HG03571 (cell line): ENCODE measurements around the gene PRKN.
"Not testable (repeated sequence)": the region's sequence is repeated elsewhere in the genome, so short reads cannot be mapped to it uniquely, and the experiment has no call there.

Source experiments
- ATAC-seq: cut with Tn5 transposase; IDR thresholded peaks from one replicate; pipeline ENCODE4 v1.9.1; 2021; ENCODE audit not compliant: unreplicated experiment

PRKN gene

DNA sequence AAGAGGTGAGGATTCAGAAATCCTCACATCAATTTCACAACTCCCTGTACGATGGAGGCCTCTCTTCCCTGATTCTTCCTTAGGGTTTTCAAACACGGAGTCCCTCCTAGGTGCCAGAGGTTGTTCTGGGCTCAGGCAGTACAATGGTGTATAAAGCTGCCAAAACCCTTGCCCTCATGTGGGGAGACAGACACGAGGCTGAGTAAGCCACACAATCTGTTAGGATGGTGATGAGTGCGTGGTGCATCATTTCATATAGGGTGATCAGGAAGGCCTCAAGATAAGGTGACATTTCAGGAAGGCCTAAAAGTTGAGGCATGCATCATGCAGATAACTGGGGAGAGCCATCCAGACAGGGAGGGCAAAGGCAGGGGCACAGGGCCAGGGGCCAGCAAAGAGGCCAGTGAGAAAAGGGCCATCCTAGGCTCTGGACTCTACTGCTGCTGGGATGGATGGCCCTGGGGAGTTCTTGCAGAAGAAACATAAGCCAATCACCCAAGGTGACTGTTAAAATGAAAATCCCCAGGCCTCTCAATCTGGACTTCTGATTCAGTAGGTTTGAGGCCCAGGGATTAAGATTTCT lies 186.5 kb downstream of the PRKN start:
- ATAC-seq, result no peak

DNA sequence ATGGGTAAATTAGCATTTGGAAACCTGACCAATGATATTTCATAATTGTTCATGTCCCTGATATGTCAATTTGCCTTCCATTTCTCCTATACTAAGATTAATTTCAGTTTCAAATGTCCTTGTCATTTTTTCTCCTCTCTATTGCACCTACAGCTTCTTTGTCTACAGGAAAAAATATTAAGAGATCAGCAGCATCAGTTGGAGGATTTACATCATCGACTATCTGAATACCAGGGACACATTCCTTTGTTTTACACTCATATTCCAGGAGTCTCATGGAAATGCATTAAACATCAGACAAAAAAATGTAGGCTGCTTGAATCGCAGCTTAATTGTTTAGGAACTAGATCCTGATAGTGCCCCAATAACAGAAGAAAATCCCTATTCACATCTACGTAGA lies 188.2 kb downstream of the PRKN start:
- no peak for ATAC-seq

DNA sequence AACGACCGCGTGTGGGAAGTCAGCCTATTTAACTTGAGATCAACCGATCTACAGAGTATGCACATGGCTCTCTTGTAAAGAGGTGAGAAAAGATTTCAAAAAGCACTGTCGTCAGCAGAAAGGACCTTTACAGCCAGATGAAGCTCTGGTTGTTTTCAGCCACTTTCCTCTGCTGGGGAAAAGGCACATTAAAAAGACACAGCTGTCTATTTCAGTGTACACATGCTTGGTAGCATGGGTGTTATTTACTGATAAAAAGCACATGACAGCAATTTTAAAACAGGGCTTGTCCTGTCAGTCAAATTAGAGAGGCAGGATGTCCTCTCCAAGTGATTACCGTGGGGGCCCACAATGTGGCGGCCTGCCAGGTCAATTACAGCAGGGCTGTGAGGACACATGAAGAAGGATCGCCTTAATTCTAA lies 188.9 kb downstream of the PRKN start:
- ATAC-seq, result no peak

DNA sequence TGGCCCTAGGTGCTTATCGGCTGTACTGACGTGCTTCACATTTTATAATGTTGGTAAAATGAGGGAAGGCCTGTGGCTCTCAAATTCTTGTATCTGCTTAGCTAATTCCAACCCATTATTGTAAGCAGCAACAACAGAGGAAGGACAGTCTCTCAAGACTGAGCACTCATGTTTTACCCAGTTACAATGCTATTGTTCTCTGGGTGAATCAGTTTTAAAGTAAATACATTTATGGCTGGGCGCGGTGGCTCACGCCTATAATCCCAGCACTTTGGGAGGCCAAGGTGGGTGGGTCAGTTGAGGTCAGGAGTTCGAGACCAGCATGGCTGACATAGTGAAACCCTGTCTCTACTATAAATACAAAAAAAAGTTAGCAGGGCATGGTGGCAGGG lies 194.6 kb downstream of the PRKN start:
- no peak for ATAC-seq

DNA sequence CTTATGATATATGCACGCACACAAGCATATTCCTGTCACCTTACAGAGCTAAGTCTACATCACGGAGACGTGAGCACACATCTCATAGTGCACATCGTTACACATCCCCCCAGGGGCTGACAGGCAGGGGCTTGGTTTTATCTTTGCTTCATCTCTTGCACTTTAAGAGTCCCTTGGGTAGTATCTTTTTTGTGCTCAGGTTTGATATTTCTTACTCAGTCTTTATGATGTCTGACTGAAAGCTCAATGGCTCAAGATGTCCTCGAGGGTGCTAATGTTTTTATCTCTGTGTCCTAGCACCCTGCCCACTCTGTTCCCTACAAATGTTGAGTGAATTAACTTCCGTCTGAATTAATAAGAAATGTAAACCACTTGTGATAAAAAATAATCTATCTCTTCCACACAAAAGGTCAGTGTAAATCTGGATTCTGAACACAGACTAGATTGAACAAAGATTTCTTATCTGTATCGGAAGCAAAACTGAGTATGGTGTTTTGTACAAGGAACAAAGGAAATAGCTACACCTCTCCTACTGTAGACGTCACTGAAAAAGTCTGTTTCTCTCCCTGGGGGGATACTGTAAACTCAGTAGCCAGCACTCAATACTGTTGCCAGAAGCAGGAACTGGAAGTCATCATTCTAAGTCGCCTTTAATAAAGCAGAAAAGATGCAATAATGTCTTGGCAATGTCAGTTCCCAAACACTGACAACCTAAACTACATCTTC lies 195.1 kb downstream of the PRKN start:
- no peak for ATAC-seq

DNA sequence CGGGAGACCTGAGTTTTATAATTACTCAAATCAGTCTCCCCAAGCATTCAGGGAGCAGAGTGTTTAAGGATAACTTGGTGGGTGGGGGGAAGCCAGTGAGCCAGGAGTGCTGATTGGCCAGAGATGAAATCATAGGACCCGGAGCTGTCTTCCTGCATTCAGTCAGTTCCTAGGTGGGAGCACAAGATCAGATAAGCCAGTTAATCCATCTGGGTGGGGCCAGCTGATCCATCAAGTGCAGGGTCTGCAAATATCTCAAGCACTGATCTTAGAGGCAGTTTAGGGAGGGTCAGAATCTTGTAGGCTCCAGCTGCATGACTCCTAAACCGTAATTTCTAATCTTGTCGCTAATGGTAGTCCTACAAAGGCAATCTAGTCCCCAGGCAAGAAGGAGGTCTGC lies 196.2 kb downstream of the PRKN start:
- ATAC-seq, result not testable (repeated sequence)

DNA sequence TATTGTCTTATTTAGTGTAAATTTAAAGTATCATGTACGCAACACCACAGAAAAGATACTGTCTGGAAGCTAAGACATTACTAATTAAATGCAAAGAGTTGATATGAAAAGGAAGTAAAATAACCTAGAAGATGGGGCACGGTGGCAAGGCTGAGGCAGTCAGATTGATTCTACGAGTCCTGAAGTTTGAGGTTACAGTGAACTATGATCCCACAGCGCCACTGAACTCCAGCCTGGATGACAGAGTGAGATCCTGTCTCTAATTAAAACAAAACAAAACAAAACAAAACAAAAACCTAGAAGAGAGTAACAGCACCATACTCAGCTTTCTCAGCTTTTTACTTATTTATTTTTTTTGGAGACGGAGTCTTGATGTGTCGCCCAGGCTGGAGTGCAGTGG lies 199.0 kb downstream of the PRKN start:
- ATAC-seq, result no peak

DNA sequence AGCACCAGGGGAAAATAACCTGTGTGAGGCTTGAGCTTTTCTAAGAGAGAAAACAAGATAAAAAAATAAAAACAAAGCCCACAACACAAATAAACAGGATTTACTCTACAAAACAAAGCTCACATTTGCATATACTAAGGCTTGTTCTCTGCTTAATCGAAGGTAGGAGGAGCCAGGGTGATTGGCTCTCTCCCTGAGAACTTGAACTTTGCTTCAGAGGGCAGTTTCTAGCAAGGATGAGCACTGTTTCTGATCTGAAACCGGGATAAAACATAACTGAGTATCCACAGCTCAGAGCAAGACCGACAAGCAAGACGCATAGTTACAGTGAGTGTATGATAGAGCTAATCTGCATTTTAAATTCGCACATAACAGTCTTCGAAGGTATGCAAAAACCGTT lies 200.6 kb downstream of the PRKN start:
- ATAC-seq, result no peak

DNA sequence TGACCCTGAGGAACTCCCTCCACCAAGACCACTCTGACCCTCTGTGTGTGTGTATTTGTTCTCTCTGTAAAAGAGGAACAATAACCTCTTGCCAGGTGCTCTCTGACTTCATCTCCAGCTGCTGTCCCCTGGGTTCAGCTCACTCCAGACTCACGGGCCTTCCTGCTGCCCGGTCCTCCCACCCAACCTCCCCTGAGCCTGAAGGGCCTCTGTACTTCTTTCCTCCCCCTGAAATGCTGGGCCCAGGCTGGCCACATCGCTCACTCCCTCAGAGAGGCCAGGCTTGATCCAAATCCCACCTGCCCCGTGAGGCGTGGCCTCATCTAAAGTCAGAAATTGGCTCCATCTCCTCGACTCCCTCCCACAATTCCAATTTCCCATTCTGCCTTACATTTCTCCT lies 202.4 kb downstream of the PRKN start:
- ATAC-seq, result no peak

DNA sequence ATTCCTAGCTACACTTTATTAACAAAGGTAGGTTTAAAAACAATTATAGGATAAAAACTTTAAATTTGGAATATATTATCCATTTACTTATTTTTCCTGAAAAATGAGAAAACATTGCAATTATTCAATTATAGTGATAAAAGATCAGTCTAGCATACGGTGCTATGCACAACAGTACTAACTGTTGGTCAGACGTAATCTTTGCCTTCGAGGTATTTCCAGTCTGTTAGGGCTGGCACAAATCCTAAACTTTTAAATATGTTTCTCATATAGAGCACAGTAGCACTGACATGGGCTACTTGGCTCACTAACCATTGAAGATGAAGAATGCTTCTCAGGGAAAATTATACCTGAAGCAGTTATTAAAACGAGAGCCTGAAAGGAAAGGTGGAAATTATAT lies 214.8 kb downstream of the PRKN start:
- no peak for ATAC-seq

DNA sequence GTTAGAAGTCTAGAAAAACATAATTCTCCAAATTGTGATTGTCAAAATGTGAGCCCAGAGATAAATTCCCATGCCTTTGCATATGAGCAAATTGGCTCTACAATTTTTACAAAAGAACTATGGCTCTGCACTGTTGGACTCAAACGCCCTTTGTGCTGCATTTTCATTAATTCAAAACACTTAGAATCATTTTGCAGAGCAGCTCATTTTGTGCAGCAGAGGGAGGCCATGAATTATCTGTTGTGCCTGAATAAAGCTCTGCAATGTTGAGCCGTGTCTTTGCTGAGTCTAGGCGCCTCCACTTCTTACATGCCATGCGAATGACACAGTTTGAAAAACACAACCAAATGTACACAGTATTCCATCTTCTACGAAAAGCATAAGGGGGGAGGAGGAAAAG lies 230.2 kb downstream of the PRKN start:
- no peak for ATAC-seq

DNA sequence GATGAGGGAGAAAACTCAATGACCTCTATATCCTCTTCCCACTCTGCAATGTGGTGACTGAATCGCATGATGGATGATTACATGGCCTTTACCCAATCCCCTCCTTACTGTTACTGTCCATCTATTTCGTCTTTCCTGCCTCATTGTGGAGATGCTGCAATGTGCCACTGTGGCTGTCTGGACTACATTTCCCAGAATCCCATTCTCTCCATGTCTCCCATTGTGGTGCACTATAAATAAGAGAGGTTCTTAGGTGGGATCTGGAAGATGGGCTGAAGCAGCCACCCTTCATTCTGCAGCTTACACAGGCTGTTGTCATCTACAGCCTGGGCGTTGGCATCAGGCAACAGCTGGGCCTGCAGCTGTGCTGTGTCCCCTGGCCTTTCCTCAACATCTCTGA lies 233.6 kb downstream of the PRKN start:
- ATAC-seq, result no peak

DNA sequence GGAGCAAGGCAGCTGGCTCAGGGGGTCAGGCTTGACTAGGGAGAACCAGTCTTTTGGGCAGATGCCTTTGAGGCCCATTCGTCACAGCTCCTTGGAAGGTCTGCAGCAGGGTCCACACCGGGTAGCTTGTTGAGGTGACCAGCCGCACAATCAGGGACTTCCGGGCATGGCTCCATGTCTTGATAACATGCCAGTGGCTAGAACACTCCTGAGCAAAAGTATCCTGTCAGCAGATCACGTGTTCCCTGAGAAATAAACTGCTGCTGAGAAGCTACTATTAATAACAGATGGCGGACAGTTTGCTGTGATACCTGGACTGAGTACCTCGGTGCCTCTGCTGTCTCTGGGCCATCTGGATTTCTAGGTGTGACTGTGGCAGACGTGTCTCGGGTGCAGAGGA lies 235.9 kb downstream of the PRKN start:
- no peak for ATAC-seq

DNA sequence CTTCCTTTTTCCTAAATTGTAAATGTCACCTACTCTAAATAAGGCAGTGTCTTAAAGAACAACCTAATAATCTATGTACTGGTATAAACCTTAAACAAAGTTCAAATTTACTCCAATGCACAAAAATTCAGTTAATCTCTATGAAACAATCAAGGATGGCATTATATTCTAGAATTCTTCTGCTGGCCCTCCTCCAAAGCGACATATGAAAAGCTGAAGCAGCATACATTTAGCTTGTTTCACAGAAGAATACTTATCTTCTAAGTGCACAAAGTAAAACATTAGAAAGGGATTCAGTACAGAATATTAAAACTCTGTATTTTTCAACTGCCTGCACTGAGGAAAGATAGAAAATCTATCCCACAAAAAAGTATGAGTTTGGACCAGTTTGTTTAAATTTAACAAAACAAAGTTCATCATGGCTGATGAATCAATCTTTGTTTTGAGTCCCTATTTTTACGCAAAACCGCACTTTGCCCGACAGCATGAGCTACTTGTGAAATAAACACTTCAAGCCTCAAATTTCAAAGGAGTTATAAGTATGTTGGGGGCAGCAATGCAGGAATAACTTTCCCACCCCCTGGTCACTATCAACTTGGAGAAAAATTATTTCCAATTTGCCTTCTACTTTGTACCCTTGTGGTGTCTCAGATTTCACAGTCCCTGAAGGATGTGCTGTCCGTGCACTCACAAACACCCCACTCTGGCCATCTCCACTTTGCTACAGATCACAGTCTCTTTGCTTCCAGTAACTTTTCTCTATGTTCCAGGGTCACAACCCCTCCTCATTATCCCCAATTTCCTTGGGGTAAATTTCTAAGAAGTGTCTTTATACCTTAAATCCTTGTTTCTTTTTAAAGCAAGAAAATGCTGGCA lies 238.2 kb downstream of the PRKN start:
- no peak for ATAC-seq

DNA sequence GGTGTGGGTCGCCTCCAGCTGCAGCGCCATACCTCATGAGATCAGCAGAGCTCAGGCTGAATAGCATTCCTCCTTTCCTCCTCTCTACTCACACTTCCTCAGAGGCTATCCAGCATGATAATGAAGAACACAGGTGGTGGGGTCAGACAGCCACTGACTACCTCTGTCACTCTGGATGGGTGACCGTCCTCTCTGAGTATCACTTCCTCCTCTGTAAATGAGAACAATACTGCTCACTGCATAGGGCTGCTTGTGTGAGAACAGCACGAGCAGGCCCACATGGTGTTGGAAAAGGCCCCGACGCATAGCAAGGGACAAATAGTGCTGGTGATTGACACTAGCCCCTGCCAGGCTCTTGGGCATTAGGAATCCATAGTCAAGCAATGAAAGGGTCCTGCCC lies 239.1 kb downstream of the PRKN start:
- ATAC-seq, result no peak

DNA sequence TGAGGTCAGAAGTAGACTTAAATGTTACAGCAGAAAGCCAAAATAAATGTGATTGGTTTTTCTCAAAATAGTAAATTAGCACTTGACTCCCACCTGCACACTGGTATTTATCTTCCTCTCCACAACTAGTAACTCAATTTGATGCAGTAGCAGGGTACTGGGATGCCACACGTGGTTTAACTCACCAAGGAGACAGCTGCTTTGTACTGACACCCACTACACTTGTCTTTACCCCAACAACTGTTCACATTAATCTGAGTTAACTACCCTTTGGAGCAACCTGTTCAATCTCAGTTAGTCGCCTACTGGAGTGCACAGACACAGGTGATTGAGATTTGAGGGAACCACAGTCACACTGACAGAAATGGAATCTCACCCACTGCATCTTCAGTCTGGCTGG lies 242.1 kb downstream of the PRKN start:
- no peak for ATAC-seq

DNA sequence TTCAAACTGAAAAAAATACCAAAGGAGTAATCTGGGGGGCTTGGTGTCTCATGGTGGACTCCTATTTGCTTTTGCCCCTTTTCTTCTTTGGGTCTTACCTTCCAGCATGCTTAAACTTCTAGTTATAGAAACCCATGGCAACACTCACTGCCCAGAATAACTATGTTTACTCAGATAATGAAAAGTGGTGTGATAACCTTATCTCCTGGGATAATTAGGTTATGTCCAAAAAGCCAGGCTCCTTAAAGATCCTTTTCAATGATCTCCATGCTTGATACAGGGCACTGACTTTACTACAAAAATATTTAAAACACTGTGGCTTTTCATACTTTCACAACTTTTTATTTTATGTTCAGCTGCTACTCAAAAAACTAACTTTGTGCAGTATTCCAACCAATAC lies 245.6 kb downstream of the PRKN start:
- no peak for ATAC-seq

DNA sequence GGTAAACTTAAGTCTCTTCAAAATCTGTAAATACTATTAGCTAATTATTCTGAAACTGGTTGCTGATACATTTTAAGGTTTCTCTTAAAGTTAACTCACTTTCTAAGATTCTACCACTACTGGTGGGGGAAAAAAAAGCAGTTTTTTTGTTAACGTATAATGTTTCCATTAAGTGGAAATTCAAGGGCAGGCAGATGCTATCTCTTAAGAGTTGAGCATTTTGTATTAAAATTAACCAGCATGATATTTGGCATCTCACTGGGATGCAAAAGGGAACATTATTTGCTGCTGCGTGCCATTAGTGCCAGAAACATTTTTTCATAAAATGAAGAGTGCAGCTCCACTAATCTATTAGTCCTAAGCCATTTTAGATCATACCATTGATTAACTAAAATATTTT lies 246.2 kb downstream of the PRKN start:
- no peak for ATAC-seq

DNA sequence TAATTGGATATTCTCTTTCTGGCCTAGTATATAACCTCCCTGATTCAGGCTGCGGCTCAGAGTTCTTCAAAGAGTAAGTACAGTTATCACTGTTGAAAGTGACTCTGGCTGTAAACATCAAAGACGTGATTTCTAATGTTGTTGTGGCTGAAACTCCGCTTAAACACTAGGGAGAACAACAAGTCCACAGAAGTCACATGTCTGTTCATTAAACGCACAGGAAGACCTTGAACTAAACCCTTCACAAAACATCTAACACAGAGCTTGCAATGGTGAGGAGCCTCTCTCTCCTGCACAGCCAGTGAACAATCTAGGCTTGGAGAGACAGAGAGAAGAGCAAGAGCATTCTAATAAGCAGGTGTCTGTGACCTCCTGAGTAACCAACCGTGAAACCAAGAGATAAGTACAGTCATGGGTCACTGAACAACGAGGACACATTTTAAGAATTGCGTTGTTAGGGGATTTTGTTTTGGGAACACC lies 249.3 kb downstream of the PRKN start:
- no peak for ATAC-seq

DNA sequence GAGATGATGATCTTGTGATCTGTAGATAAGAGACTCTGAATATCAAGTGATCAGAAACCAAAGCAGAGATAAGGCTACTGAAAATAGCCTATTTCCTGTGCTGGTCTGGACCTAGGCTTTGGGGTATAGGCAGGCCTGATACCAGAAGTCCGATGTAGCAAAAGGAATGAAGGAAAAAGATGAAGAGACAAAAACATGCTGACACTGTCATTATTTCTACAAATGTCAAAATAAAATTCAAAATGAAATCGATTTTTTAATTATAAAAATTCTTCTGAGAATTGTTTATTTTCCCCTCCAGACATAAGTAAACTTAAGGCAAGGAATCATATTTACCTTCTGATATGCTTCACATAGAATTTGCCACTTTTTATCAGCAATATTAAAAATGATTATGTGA lies 252.8 kb downstream of the PRKN start:
- no peak for ATAC-seq

DNA sequence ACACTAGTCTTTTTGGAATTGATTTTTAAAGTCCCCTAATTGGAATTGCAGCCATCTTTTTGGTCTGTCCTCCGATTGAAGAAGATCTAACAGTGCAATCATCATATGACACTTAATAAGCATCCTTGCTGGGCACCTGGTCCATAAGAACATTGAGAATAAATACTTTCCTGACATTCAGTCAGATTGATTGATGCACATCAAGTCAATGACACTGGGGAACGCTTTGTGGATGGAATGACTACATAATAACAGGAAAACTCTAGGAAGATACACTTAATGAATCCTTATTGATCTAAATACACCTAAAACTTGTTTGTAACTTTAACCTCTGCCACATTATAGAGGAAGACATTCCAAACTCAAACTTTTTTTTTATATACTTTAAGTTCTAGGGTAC lies 255.7 kb downstream of the PRKN start:
- ATAC-seq, result no peak

DNA sequence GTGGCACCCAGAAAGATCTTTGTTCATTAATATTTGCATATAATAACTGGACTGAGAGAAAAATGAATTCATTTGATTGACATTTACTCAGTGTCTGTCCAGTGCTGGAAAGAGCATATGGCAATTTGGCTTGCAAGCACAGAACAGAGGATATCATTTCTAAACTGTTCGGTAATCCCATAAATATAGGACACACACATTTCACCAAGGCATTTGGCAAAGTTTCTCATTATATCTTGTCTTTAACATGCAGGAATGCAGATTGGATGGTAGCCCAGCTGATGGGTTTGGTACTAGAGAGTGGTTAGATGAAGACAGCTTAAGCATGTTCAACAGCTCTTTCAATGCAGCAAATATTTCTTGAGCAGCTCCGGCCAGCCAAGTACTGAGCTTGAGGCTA lies 259.2 kb downstream of the PRKN start:
- ATAC-seq, result no peak
